Stimulated activated CD4-positive, alpha-beta T cell treated with anti-CD3 and anti-CD28 coated beads, Interleukin-12 subunit alpha, Interleukin-12 subunit beta, amount 100 ng/mL, for 48 hours (primary cell): Measurements from ENCODE around the gene ADISSP.

ENCODE experiments used
- DNase-seq, 3 donors: peaks; one replicate each; pipeline ENCODE4 v3.0.0-alpha.2; 2020; ENCODE audit warnings: low read depth in 2 of 3, low spot score in 1 of 3

Gene ADISSP

GRCh38 chr20:3739054-3739925 is 28.3 kb downstream of the ADISSP start:
- no peak for DNase-seq

- no peak for DNase-seq
These were observed 29.2 kb downstream of the ADISSP start for GRCh38 chr20:3738111-3739053.

- DNase-seq, result no peak
These were observed 31.8 kb downstream of the ADISSP start for GRCh38 chr20:3735768-3736167.

- no peak for DNase-seq
These were observed 33.3 kb downstream of the ADISSP start for GRCh38 chr20:3734111-3734843.

- DNase-seq, result no peak
These were observed 34.2 kb downstream of the ADISSP start for GRCh38 chr20:3733119-3733995.

- DNase-seq, result no peak
These were observed 35.0 kb downstream of the ADISSP start, which contains the start of gene HSPA12B for GRCh38 chr20:3732327-3733118. Gene HSPA12B, plus strand, starts transcription at chr20:3732685. Its CDS starts 5,990 bp downstream, at chr20:3738675.

GRCh38 chr20:3731944-3732326 is 35.6 kb downstream of the ADISSP start:
- no peak for DNase-seq

GRCh38 chr20:3730803-3731672 is 36.5 kb downstream of the ADISSP start:
- DNase-seq, result no peak

GRCh38 chr20:3729811-3730540 is 37.6 kb downstream of the ADISSP start:
- no peak for DNase-seq

- no peak for DNase-seq
These were observed 38.2 kb downstream of the ADISSP start for GRCh38 chr20:3729378-3729777.

GRCh38 chr20:3728876-3729275 is 38.7 kb downstream of the ADISSP start:
- DNase-seq, result no peak

- no peak for DNase-seq
These were observed 39.2 kb downstream of the ADISSP start for GRCh38 chr20:3728354-3728753.

GRCh38 chr20:3727401-3728021 is 40.0 kb downstream of the ADISSP start:
- no peak for DNase-seq

GRCh38 chr20:3724356-3724755 is 43.2 kb downstream of the ADISSP start:
- no peak for DNase-seq

GRCh38 chr20:3723284-3723683 is 44.3 kb downstream of the ADISSP start:
- no peak for DNase-seq

- DNase-seq, result no peak
These were observed 45.6 kb downstream of the ADISSP start for GRCh38 chr20:3721912-3722311.

GRCh38 chr20:3720626-3721025 is 46.9 kb downstream of the ADISSP start:
- DNase-seq, result no peak
